Suprapubic skin (tissue), 4 donors: ENCODE measurements around the gene M6PR. TPM values are rescaled to one million over a fixed set of nuclear protein-coding genes. Genes with fewer than 3 reads are reported as not detected.

Experiments
- DNase-seq, 2 donors: peaks; one replicate each; pipeline ENCODE4 v3.0.0-alpha.2; 2019; ENCODE audit warnings: low spot score in 2 of 2
- H3K27ac ChIP-seq: fragments of 200-600 bp; sonication (generic); one replicate; pipeline ENCODE4 v1.5.1; 2019
- H3K27me3 ChIP-seq: fragments of 200-600 bp; sonication (generic); one replicate; pipeline ENCODE4 v1.5.1; 2019
- H3K36me3 ChIP-seq: fragments of 200-600 bp; sonication (generic); one replicate; pipeline ENCODE4 v1.5.1; 2019
- H3K4me1 ChIP-seq: fragments of 200-600 bp; sonication (generic); one replicate; pipeline ENCODE4 v1.5.1; 2019
- H3K4me3 ChIP-seq: fragments of 200-600 bp; sonication (generic); one replicate; pipeline ENCODE4 v1.5.1; 2019; ENCODE audit warnings: mild to moderate bottlenecking
- H3K9me3 ChIP-seq: fragments of 200-600 bp; sonication (generic); one replicate; pipeline ENCODE4 v1.5.1; 2019
- EP300 ChIP-seq: sonication (generic); formaldehyde crosslinking; IDR thresholded peaks from one replicate; pipeline ENCODE4 v1.6.1; 2017; ENCODE audit warnings: antibody characterized with exemption
- POLR2A ChIP-seq, 2 donors: fragments of 450-650 bp; IDR thresholded peaks; one replicate each; pipeline ENCODE4 v1.6.1; 2017; ENCODE audit warnings: antibody characterized with exemption in 2 of 2, mild to moderate bottlenecking in 2 of 2, moderate library complexity in 2 of 2
- POLR2AphosphoS5 ChIP-seq, 3 donors: sonication (generic); formaldehyde crosslinking; IDR thresholded peaks; one replicate each; pipeline ENCODE4 v1.6.1; 2017; ENCODE audit warnings: antibody characterized with exemption in 3 of 3
- WGBS: methylation state at CpG from one replicate; pipeline ENCODE4 v1.1.5; 2018; 5-methylcytosine and 5-hydroxymethylcytosine counted together
- total RNA-seq, 4 donors: library from RNA; depleted of rRNA; stranded (reverse); fragments of >200 nt; gene quantifications; one replicate each; pipeline ENCODE4 v1.1.0, GENCODE V29; 2016
- TF ChIP-seq, protein P1 (sequence below), 2 donors: fragments of 200-600 bp in 1 of 2; fragments of 450-650 bp in 1 of 2; sonication (generic) in 1 of 2; IDR thresholded peaks; one replicate each; pipeline ENCODE4 v1.5.1; 2016 to 2019; ENCODE audit warnings: antibody characterized with exemption in 2 of 2, mild to moderate bottlenecking in 1 of 2, moderate library complexity in 1 of 2

M6PR gene
- total RNA-seq, 4 donors from 2014 or later: 75.8 to 138 (median 120) TPM

DNA sequence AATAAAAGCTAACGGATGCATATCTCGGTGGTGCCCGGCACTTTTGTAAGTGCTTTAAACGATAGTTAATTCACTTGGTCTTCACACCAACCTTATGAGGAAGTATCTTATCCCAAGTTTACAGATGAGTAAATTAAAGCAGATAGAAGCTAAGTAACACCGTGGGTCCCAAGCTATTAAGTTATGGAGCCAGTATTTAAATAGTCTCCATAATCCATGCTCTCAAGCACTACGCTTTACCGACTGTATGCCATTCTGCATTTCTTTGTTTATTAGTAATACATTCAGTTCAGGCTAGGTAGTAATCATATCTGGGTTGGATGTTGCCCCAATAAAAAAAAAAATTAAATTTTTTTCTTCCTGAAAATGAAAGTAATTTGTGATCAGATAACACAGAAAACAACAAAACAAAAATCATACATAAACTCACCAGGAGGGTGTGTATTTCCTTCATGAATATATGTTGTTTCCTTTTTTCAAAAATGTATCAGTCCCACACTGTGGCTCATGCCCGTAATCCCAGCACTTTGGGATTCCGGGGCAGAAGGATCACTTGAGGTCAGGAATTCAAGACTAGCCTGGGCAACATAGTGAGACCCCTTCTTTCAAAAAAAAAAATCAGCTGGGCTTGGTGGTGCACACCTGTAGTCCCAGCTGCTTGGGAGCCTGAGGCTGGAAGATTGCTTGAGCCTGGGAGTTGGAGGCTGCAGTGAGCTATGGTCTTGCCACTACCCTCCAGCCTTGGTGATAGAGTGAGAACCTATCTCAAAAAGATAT lies 1.4 kb upstream of the M6PR start:
- H3K4me1 ChIP-seq: peaks cover 35% of the 10 kb centered on the region
- no peaks in the 10 kb centered on the region for H3K27me3 ChIP-seq
- peak overlapping the region; percentile 97 for H3K27ac ChIP-seq
- peak overlapping the region; percentile 84 for H3K4me3 ChIP-seq
- TF ChIP-seq POLR2AphosphoS5 (IDR thresholded peaks at IDR 0.05) (no peak), EP300 (no peak), POLR2A (IDR thresholded peaks at IDR 0.05) (no peak)
- TF ChIP-seq, protein P1, sequence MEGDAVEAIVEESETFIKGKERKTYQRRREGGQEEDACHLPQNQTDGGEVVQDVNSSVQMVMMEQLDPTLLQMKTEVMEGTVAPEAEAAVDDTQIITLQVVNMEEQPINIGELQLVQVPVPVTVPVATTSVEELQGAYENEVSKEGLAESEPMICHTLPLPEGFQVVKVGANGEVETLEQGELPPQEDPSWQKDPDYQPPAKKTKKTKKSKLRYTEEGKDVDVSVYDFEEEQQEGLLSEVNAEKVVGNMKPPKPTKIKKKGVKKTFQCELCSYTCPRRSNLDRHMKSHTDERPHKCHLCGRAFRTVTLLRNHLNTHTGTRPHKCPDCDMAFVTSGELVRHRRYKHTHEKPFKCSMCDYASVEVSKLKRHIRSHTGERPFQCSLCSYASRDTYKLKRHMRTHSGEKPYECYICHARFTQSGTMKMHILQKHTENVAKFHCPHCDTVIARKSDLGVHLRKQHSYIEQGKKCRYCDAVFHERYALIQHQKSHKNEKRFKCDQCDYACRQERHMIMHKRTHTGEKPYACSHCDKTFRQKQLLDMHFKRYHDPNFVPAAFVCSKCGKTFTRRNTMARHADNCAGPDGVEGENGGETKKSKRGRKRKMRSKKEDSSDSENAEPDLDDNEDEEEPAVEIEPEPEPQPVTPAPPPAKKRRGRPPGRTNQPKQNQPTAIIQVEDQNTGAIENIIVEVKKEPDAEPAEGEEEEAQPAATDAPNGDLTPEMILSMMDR (IDR thresholded peaks at IDR 0.05): no peak
- DNase-seq: no peak
- no peaks in the 10 kb centered on the region for H3K9me3 ChIP-seq
- 19% methylated on average over 9 of the region's 9 CpGs for WGBS
- H3K36me3 ChIP-seq: peaks cover 4% of the 10 kb centered on the region

DNA sequence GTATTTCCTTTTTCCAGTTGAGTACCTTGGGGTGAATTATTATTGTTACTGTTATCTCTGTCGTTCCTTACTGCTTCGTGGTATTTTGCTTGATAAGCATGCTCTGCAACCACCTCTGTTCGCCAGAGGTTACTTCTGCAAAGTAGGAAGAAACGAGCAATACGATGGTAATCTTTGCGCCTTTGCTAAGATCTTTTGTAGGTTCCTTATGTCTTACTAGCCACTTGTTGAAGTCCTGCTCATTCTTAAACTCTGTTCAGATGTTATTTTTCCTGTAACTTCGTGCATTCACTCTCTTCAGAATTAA lies 729 bp upstream of the M6PR start:
- no peaks in the 10 kb centered on the region for H3K9me3 ChIP-seq
- under 1% methylated on average over 7 of the region's 7 CpGs for WGBS

DNA sequence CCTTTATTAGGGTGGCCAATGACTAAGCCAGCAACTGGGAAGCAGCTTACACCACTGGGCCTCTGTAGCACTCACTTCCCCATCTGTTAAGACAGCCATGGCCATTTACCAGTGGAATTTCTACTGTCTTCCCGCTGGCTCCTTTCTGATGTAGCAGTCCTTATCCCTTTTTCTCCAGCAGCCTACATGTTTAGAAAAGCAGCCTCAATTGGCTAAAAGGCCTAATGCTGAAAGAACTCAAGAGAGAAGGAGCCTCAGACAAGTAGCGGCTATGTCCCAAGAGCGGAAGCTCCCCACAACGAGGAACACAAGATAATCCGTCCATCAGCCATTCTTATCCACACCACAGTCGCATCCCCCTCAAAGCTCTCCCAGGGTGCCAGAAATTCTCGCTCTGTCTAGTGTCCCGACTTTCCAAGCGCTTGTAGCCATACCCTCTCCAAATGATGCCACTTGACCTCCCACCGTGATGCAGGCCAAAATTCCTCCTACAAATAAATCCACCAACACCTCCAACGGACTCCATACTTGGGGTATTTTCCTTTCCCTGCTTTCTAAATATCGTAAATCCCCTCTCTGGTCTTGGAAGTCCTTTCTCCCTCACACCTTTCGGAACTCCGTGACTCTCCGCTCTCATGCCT lies 624 bp downstream of the M6PR start:
- TF ChIP-seq POLR2A (IDR thresholded peaks at IDR 0.05): no peak
- TF ChIP-seq EP300: no peak
- TF ChIP-seq, protein P1 (IDR thresholded peaks at IDR 0.05): no peak
- TF ChIP-seq POLR2AphosphoS5 (IDR thresholded peaks at IDR 0.05): no peak
- Histone ChIP-seq H3K9me3 (no peaks in the 10 kb centered on the region), H3K4me1 (peaks cover 35% of the 10 kb centered on the region), H3K4me3 (peak overlapping the region; percentile 84), H3K36me3 (peaks cover 25% of the 10 kb centered on the region), H3K27ac (peak overlapping the region; percentile 97), H3K27me3 (no peaks in the 10 kb centered on the region)
- DNase-seq: no peak
- WGBS: 2% methylated on average over 15 of the region's 15 CpGs

More for the DNA sequence above, 729 bp upstream of the M6PR start:
- TF ChIP-seq POLR2AphosphoS5 (IDR thresholded peaks at IDR 0.05): no peak
- TF ChIP-seq, protein P1 (IDR thresholded peaks at IDR 0.05): no peak
- TF ChIP-seq EP300: no peak
- no peak for TF ChIP-seq POLR2A (IDR thresholded peaks at IDR 0.05)
- H3K36me3 ChIP-seq: peaks cover 11% of the 10 kb centered on the region
- no peaks in the 10 kb centered on the region for H3K27me3 ChIP-seq
- peak overlapping the region; percentile 97 for H3K27ac ChIP-seq
- H3K4me1 ChIP-seq: peaks cover 35% of the 10 kb centered on the region
- H3K4me3 ChIP-seq: peak overlapping the region; percentile 84
- DNase-seq: no peak

DNA sequence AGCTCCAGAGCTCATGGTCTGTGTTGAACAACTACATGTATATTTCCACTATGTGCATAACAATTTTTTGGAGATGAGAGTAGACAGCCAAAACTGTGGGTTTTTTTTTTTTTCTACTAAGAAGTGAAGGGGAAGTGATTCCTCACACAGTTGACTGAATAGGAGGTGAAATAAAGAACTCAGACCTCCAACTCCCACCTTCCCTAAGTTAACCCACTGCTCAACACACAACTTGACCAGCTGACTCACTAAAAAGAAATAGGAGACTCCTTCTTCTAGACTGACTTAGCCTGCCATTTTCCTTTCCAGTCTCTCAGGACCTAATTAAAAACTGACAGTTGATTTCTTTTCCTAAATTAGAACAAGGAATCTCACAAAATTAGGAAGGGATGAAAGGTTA lies 1.7 kb downstream of the M6PR start:
- Histone ChIP-seq H3K9me3 (no peaks in the 10 kb centered on the region), H3K4me3 (peak overlapping the region; percentile 84), H3K27me3 (no peaks in the 10 kb centered on the region)

DNA sequence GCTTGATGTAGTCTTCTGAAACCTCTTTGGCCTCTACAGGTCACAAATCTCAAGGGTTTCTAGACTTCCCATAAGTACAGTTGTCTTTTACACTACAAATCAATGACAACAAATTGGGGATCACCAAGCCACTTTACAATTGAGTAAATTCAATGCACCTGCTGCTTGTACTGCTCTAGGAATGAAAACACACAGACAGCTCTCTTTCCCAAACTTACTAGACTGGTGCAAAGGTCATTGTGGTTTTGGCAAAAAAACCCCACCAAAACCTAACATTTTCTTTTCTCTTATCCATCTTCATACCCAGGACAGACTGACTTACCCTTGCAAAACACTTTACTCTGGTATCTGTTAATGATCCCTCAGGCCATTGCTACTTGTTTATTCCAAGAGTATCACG lies 2.7 kb downstream of the M6PR start:
- Histone ChIP-seq H3K4me3 (no peak overlapping the region), H3K27ac (no peak overlapping the region), H3K36me3 (peaks cover 45% of the 10 kb centered on the region), H3K9me3 (no peaks in the 10 kb centered on the region), H3K27me3 (no peaks in the 10 kb centered on the region), H3K4me1 (peaks cover 35% of the 10 kb centered on the region)
- TF ChIP-seq POLR2A (IDR thresholded peaks at IDR 0.05) (no peak), POLR2AphosphoS5 (IDR thresholded peaks at IDR 0.05) (no peak), EP300 (no peak)
- TF ChIP-seq, protein P1 (IDR thresholded peaks at IDR 0.05): no peak
- no peak for DNase-seq
- 72% methylated on average over 1 of the region's 1 CpG for WGBS

More for the DNA sequence above, 1.7 kb downstream of the M6PR start:
- peaks cover 35% of the 10 kb centered on the region for H3K4me1 ChIP-seq
- no peak for TF ChIP-seq POLR2AphosphoS5 (IDR thresholded peaks at IDR 0.05)
- TF ChIP-seq EP300: no peak
- TF ChIP-seq POLR2A (IDR thresholded peaks at IDR 0.05): no peak
- TF ChIP-seq, protein P1 (IDR thresholded peaks at IDR 0.05): no peak
- no peak for DNase-seq
- H3K27ac ChIP-seq: no peak overlapping the region
- peaks cover 35% of the 10 kb centered on the region for H3K36me3 ChIP-seq
